CD8-positive, alpha-beta memory T cell (primary cell): ENCODE data around the gene SOCS7. TPM values are rescaled to one million over a fixed set of nuclear protein-coding genes. Genes with fewer than 3 reads are reported as not detected.

Experiments
- CTCF ChIA-PET: fragments of 350-600 bp; sonication (Branson Sonifier 250); formaldehyde crosslinking; loops from one replicate; lab custom pipeline; 2021; ENCODE audit warnings: antibody characterized with exemption; lab: Charles Lee
- POLR2A ChIA-PET: fragments of 350-600 bp; sonication (Branson Sonifier 250); formaldehyde crosslinking; loops from one replicate; lab custom pipeline; 2021; ENCODE audit warnings: antibody characterized with exemption; lab: Charles Lee
- DNase-seq, 5 donors: peaks; one replicate each; pipeline versions ENCODE4 v3.0.0 to v3.0.0-alpha.2; 2020 to 2022; ENCODE audit warnings: mixed read lengths in 1 of 5
- H3K27ac ChIP-seq: one replicate; pipeline ENCODE4 v1.7.0; 2013; ENCODE audit warnings: low read depth, mild to moderate bottlenecking, low read length, moderate library complexity
- H3K27me3 ChIP-seq: 2 replicates; pipeline ENCODE4 v1.7.0; 2013; ENCODE audit warnings: low read length, mild to moderate bottlenecking; ENCODE audit not compliant: insufficient read depth, poor library complexity, severe bottlenecking
- H3K36me3 ChIP-seq: 2 replicates; pipeline ENCODE4 v1.7.0; 2013; ENCODE audit warnings: mild to moderate bottlenecking, low read length, moderate library complexity; ENCODE audit not compliant: insufficient read depth
- H3K4me1 ChIP-seq: 2 replicates; pipeline ENCODE4 v1.7.0; 2013; ENCODE audit warnings: mild to moderate bottlenecking, low read length, moderate library complexity; ENCODE audit not compliant: insufficient read depth
- H3K4me3 ChIP-seq: 2 replicates; pipeline ENCODE4 v1.7.0; 2013; ENCODE audit warnings: mild to moderate bottlenecking, low read length
- H3K9me3 ChIP-seq: 2 replicates; pipeline ENCODE4 v1.7.0; 2013; ENCODE audit warnings: mild to moderate bottlenecking, low read length
- H3K27ac Mint-ChIP-seq, 8 donors: one replicate each; pipeline ENCODE4 v1.8.0; 2020 to 2021; ENCODE audit warnings: mixed read lengths in 8 of 8, mild to moderate bottlenecking in 6 of 8, inconsistent platforms in 3 of 8, moderate library complexity in 3 of 8
- H3K27me3 Mint-ChIP-seq, 2 donors: one replicate each; pipeline ENCODE4 v1.8.0; 2020 to 2021; ENCODE audit warnings: mixed read lengths in 2 of 2, mild to moderate bottlenecking in 1 of 2, moderate library complexity in 1 of 2
- H3K36me3 Mint-ChIP-seq, 3 donors: one replicate each; pipeline ENCODE4 v1.8.0; 2020 to 2021; ENCODE audit warnings: mixed read lengths in 3 of 3, inconsistent platforms in 1 of 3, mild to moderate bottlenecking in 1 of 3
- H3K4me1 Mint-ChIP-seq, 3 donors: one replicate each; pipeline ENCODE4 v1.8.0; 2020 to 2021; ENCODE audit warnings: mixed read lengths in 3 of 3, inconsistent platforms in 1 of 3, mild to moderate bottlenecking in 1 of 3
- H3K4me3 Mint-ChIP-seq, 7 donors: one replicate each; pipeline ENCODE4 v1.8.0; 2020 to 2021; ENCODE audit warnings: mixed read lengths in 7 of 7, mild to moderate bottlenecking in 6 of 7, moderate library complexity in 4 of 7, inconsistent platforms in 2 of 7
- H3K9me3 Mint-ChIP-seq, 5 donors: one replicate each; pipeline ENCODE4 v1.8.0; 2020 to 2022; ENCODE audit warnings: mixed read lengths in 5 of 5, mild to moderate bottlenecking in 3 of 5, moderate library complexity in 2 of 5, inconsistent platforms in 1 of 5
- polyA plus RNA-seq: library from polyadenylated mRNA; unstranded; fragments of 300-500 nt; fragmentation: Illumina TruSeq; gene quantifications from one replicate; pipeline ENCODE4 v1.2.3, GENCODE V29; 2021
- total RNA-seq, 2 experiments: library from RNA; stranded (reverse); gene quantifications; one replicate each; pipeline ENCODE4 v1.2.3, GENCODE V29; 2021

The SOCS7 gene
- total and polyA plus RNA-seq, 3 experiments from 2014 or later = 0.98 to 23.7 (median 22.0) TPM

DNA sequence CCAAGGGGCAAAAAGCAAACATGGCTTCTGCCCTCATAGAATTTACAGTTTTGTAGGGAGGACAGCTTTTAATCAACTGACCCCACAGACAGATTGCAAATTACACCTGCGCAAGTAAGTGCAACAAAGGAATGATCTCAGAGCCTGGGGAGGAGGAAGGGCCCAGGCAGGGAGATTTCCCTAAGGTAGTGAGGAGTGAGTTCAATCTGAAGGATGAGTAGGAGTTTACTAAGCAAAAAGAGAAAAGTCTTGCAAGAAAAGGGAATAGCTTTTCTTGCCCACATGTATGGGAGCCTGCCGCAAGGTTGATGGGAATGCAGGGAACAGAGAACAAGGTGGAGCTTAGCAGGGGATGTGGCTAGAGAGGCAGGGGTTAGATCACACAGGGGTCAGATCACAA is 1.6 kb upstream of the SOCS7 start:
- CTCF ChIA-PET = interaction anchor here (1.0 to 9.3 kb wide), 10 partner anchors 11 to 79 kb away, joined by 3 to 145 read pairs (median 6); partner anchors contain the start of gene ARHGAP23
- H3K27ac Mint-ChIP-seq = peak overlapping the region in 5 of 8 donors; percentile 3 to 99 (median 66)
- Histone ChIP-seq H3K4me1 (peaks cover 26% of the 10 kb centered on the region), H3K27ac (no peak overlapping the region), H3K9me3 (no peaks in the 10 kb centered on the region), H3K4me3 (no peak overlapping the region), H3K36me3 (no peaks in the 10 kb centered on the region), H3K27me3 (no peaks in the 10 kb centered on the region)
- no peaks in the 10 kb centered on the region for H3K27me3 Mint-ChIP-seq
- no peaks in the 10 kb centered on the region for H3K9me3 Mint-ChIP-seq
- peaks cover 0 to 3% (median 2%) of the 10 kb centered on the region in 3 donors for H3K36me3 Mint-ChIP-seq
- H3K4me1 Mint-ChIP-seq = peaks cover 28 to 41% (median 33%) of the 10 kb centered on the region in 3 donors
- peak overlapping the region in 6 of 7 donors; percentile 19 to 98 (median 44) for H3K4me3 Mint-ChIP-seq
- no peak for DNase-seq
- POLR2A ChIA-PET = interaction anchor here (0.5 kb wide), 1 partner anchor 552 kb away, joined by 3 read pairs; no protein-coding TSS in a partner anchor

DNA sequence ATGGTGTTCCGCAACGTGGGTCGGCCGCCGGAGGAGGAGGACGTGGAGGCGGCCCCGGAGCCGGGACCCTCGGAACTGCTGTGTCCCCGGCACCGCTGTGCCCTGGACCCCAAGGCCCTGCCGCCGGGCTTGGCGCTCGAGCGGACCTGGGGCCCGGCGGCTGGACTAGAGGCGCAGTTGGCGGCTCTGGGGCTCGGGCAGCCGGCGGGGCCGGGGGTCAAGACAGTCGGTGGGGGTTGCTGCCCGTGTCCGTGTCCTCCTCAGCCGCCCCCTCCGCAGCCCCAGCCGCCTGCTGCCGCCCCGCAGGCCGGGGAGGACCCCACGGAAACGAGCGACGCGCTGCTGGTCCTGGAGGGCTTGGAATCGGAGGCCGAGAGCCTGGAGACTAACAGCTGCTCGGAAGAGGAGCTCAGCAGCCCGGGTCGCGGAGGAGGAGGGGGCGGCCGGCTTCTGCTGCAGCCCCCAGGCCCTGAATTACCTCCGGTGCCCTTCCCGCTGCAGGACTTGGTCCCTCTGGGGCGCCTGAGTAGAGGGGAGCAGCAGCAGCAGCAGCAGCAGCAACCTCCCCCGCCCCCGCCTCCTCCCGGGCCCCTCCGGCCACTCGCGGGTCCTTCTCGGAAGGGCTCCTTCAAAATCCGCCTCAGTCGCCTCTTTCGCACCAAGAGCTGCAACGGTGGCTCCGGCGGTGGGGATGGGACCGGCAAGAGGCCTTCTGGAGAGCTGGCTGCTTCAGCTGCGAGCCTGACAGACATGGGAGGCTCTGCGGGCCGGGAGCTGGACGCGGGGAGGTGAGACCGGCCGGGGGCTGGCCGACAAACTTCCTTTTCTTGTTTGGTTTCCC is 821 bp downstream of the SOCS7 start:
- Histone ChIP-seq H3K4me1 (peaks cover 26% of the 10 kb centered on the region), H3K9me3 (no peaks in the 10 kb centered on the region), H3K4me3 (peak overlapping the region; percentile 48), H3K27ac (peak overlapping the region; percentile 15), H3K27me3 (no peaks in the 10 kb centered on the region), H3K36me3 (no peaks in the 10 kb centered on the region)
- peak overlapping the region in 7 of 8 donors; percentile 38 to 92 (median 60) for H3K27ac Mint-ChIP-seq
- peak in 2 of 5 donors; percentile 9 to 19 for DNase-seq
- peak overlapping the region; percentile 79 to 94 (median 85) for H3K4me3 Mint-ChIP-seq
- ChIA-PET POLR2A (no interaction called here), CTCF (interaction anchor here (1.6 to 9.3 kb wide), 2 partner anchors 10 to 60 kb away, joined by 3 to 145 read pairs; no protein-coding TSS in a partner anchor)
- H3K36me3 Mint-ChIP-seq = peaks cover 0 to 3% (median 2%) of the 10 kb centered on the region in 3 donors
- H3K27me3 Mint-ChIP-seq = no peaks in the 10 kb centered on the region
- no peaks in the 10 kb centered on the region for H3K9me3 Mint-ChIP-seq
- peaks cover 43 to 60% (median 52%) of the 10 kb centered on the region in 3 donors for H3K4me1 Mint-ChIP-seq

DNA sequence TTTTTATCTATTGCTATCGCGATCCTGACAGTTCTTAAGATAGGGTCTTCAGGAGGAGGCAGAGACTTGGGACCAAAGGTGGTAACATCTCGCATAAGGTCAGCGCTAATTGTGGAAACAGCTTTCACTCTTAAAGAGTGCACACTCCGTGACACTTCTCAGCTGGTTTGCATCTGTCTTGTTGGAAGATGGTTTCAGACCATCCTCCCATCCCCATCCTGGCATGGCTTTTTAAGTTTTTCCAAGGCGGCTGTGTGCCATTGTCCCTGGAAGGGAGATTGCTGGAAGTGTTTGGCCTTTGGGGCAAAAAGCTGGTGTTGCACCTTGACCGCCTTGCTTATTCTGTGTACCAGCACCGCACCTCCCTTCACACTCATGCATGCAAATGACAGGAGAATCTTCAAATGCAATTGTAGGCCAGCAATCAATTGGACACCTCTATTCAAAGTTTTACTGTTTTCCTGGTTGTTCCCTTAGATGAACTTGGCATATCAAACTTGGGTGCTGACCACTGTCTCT is 1.5 kb downstream of the SOCS7 start:
- no peaks in the 10 kb centered on the region for H3K36me3 ChIP-seq
- H3K9me3 ChIP-seq = no peaks in the 10 kb centered on the region
- CTCF ChIA-PET = interaction anchor here (1.6 to 9.3 kb wide), 2 partner anchors 10 to 60 kb away, joined by 3 to 145 read pairs; no protein-coding TSS in a partner anchor
- peak overlapping the region in 7 of 8 donors; percentile 38 to 92 (median 60) for H3K27ac Mint-ChIP-seq
- POLR2A ChIA-PET = interaction anchor here (0.6 kb wide), 1 partner anchor 915 kb away, joined by 3 read pairs; no protein-coding TSS in a partner anchor
- H3K27me3 Mint-ChIP-seq = no peaks in the 10 kb centered on the region
- H3K4me1 Mint-ChIP-seq = peaks cover 46 to 66% (median 56%) of the 10 kb centered on the region in 3 donors
- no peak for DNase-seq
- H3K27me3 ChIP-seq = no peaks in the 10 kb centered on the region
- H3K4me1 ChIP-seq = peaks cover 26% of the 10 kb centered on the region
- H3K36me3 Mint-ChIP-seq = peaks cover 0 to 3% (median 2%) of the 10 kb centered on the region in 3 donors
- peak overlapping the region; percentile 79 to 94 (median 85) for H3K4me3 Mint-ChIP-seq
- no peak overlapping the region for H3K27ac ChIP-seq
- H3K4me3 ChIP-seq = peak overlapping the region; percentile 48
- no peaks in the 10 kb centered on the region for H3K9me3 Mint-ChIP-seq

DNA sequence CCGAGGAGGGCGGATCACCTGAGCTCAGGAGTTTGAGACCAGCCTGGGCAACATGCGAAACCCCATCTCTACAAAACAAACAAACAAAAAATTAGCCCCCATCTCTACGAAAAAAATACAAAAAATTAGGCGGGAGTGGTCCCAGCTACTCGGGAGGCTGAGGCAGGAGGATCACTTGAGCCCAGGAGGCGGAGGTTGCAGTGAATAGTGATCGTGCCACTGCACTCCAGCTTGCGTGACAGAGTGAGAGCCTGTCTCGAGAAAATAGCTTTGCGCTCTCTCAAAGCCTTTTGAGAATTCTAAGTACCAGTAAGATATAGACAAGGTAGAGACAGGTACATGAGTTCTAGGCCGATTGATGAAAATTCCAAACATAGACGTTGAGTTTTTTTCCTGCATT is 2.0 kb downstream of the SOCS7 start:
- Mint-ChIP-seq H3K4me3 (peak overlapping the region; percentile 79 to 94 (median 85)), H3K36me3 (peaks cover 0 to 3% (median 2%) of the 10 kb centered on the region in 3 donors), H3K27ac (peak overlapping the region in 4 of 8 donors; percentile 5 to 60 (median 16)), H3K9me3 (no peaks in the 10 kb centered on the region), H3K4me1 (peaks cover 46 to 72% (median 61%) of the 10 kb centered on the region in 3 donors), H3K27me3 (no peaks in the 10 kb centered on the region)
- Histone ChIP-seq H3K4me3 (no peak overlapping the region), H3K27me3 (no peaks in the 10 kb centered on the region), H3K4me1 (peaks cover 26% of the 10 kb centered on the region), H3K9me3 (no peaks in the 10 kb centered on the region), H3K36me3 (no peaks in the 10 kb centered on the region), H3K27ac (no peak overlapping the region)
- DNase-seq = no peak
- POLR2A ChIA-PET = interaction anchor here (0.6 kb wide), 1 partner anchor 915 kb away, joined by 3 read pairs; no protein-coding TSS in a partner anchor
- CTCF ChIA-PET = interaction anchor here (1.6 to 9.3 kb wide), 2 partner anchors 11 to 59 kb away, joined by 3 to 145 read pairs; no protein-coding TSS in a partner anchor

DNA sequence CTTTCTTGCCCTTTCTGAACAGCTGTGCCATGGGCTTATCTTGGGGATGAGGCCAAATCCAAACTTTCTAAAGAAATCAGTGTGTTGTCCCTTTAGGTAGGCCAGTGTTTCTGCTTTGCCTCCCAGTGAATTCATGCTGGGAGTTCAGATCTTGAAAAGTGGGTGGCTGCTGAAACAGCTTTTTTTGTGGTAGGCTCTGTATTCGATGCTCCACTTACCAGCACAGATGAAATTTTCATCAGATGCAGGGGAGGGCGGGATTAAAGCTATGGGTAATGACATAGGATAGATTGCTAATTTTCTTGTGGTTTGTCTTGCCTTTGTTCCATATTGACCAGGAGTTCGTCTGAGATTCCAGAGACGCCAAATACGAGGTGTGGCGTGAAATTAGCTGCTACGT is 2.8 kb downstream of the SOCS7 start:
- Mint-ChIP-seq H3K4me1 (peaks cover 45 to 73% (median 64%) of the 10 kb centered on the region in 3 donors), H3K36me3 (peaks cover 0 to 3% (median 2%) of the 10 kb centered on the region in 3 donors), H3K4me3 (peak overlapping the region in 5 of 7 donors; percentile 7 to 87 (median 84)), H3K27ac (peak overlapping the region in 1 of 8 donors; percentile 76), H3K9me3 (no peaks in the 10 kb centered on the region), H3K27me3 (no peaks in the 10 kb centered on the region)
- no peak overlapping the region for H3K4me3 ChIP-seq
- H3K27me3 ChIP-seq = no peaks in the 10 kb centered on the region
- no peaks in the 10 kb centered on the region for H3K9me3 ChIP-seq
- H3K27ac ChIP-seq = no peak overlapping the region
- peaks cover 26% of the 10 kb centered on the region for H3K4me1 ChIP-seq
- CTCF ChIA-PET = interaction anchor here (9.3 kb wide), 1 partner anchor 58 kb away, joined by 145 read pairs; no protein-coding TSS in a partner anchor
- DNase-seq = no peak
- H3K36me3 ChIP-seq = no peaks in the 10 kb centered on the region
- POLR2A ChIA-PET = no interaction called here

DNA sequence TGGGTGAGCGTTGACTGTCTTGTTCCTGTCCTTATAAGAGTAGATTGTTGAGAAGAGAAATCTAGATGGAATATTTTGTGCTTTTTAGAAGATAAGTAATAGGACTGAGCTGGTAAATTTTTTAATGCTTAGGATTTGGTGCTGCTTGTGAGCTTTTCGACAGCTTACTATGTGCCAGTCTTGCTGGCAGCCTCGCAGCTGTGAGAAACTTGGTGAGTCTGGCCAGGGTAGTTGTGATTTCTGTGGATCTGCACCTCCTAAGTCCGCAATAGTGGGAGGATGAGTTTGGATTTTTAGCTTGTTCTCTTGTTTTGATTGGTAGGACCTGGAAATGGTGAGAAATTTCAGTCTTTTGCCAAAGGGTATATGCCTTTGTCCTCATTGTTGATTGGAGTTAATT is 3.6 kb downstream of the SOCS7 start:
- Histone ChIP-seq H3K4me1 (peaks cover 26% of the 10 kb centered on the region), H3K27me3 (no peaks in the 10 kb centered on the region), H3K36me3 (no peaks in the 10 kb centered on the region), H3K27ac (no peak overlapping the region), H3K4me3 (no peak overlapping the region), H3K9me3 (no peaks in the 10 kb centered on the region)
- Mint-ChIP-seq H3K9me3 (no peaks in the 10 kb centered on the region), H3K27ac (peak overlapping the region in 3 of 8 donors; percentile 17 to 31 (median 30)), H3K4me3 (peak overlapping the region in 1 of 7 donors; percentile 67), H3K27me3 (no peaks in the 10 kb centered on the region), H3K36me3 (peaks cover 0 to 3% (median 2%) of the 10 kb centered on the region in 3 donors), H3K4me1 (peaks cover 45 to 72% (median 65%) of the 10 kb centered on the region in 3 donors)
- DNase-seq = no peak
- CTCF ChIA-PET = interaction anchor here (0.6 to 9.3 kb wide), 2 partner anchors 9 to 58 kb away, joined by 4 to 145 read pairs; no protein-coding TSS in a partner anchor
- POLR2A ChIA-PET = no interaction called here

DNA sequence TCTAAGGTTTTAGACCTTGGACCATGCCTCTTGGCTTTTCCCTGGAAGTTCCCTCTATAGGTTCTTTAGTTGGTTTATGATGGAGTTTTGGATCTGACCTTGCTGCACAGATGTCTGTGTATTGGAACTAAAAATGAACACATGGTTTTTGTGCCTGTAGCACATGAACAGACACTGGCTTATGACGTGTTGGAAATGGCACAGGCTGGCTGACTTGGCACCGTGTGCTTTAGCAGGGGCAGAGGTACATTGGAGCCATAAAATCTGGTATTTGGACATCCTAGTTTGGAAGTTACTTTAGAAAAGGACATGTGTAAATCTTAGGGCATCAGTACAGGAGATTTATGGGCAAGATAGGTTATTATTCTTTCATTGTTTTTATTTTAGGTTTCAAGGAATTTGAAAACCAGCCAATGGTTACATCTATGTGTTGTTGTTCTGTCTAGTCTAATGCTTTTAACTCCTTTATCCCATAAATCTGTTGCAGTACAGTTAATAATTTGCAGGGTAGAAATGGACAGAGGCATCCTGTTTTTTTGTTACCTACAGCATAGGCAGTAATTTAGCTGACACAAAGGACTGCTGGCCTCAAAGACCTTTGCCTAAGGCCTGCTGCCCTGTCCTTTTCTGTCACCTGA is 6.0 kb downstream of the SOCS7 start:
- Mint-ChIP-seq H3K4me1 (peaks cover 40 to 65% (median 59%) of the 10 kb centered on the region in 3 donors), H3K27me3 (no peaks in the 10 kb centered on the region), H3K27ac (peak overlapping the region in 2 of 8 donors; percentile 7 to 23), H3K36me3 (peaks cover 0 to 14% (median 2%) of the 10 kb centered on the region in 3 donors), H3K9me3 (no peaks in the 10 kb centered on the region), H3K4me3 (peak overlapping the region in 1 of 7 donors; percentile 63)
- Histone ChIP-seq H3K27me3 (no peaks in the 10 kb centered on the region), H3K9me3 (no peaks in the 10 kb centered on the region), H3K27ac (no peak overlapping the region), H3K36me3 (no peaks in the 10 kb centered on the region), H3K4me3 (no peak overlapping the region), H3K4me1 (peaks cover 19% of the 10 kb centered on the region)
- CTCF ChIA-PET = interaction anchor here (4.0 kb wide), 1 partner anchor 9 kb away, joined by 18 read pairs; no protein-coding TSS in a partner anchor
- no peak for DNase-seq
- POLR2A ChIA-PET = no interaction called here
